Kidney epithelial cell (primary cell): ENCODE measurements around the gene DNAH12. TPM values are rescaled to one million over a fixed set of nuclear protein-coding genes. Genes with fewer than 3 reads are reported as not detected.
A peak's percentile ranks its signal among the peaks of the same experiment; 100 is the strongest.

Experiments
- DNase-seq: peaks from one replicate; pipeline ENCODE4 v3.0.0-alpha.2; 2010; ENCODE audit warnings: low read depth
- H3K27me3 ChIP-seq: 2 replicates; pipeline ENCODE4 v1.6.0; 2011; ENCODE audit warnings: low read length; ENCODE audit not compliant: control insufficient read depth, insufficient read depth
- H3K36me3 ChIP-seq: 2 replicates; pipeline ENCODE4 v1.5.1; 2011; ENCODE audit warnings: low read length; ENCODE audit not compliant: control insufficient read depth, insufficient read depth
- H3K4me3 ChIP-seq: 2 replicates; pipeline ENCODE4 v1.5.1; 2011; ENCODE audit warnings: low read depth, mild to moderate bottlenecking, control low read depth, low read length
- total RNA-seq: library from RNA; depleted of rRNA; stranded (reverse); fragments of >200 nt; gene quantifications from 2 replicates; pipeline ENCODE4 v1.2.3, GENCODE V29; 2015
- TF ChIP-seq, protein P1 (sequence below): IDR thresholded peaks from 2 replicates; pipeline ENCODE4 v1.5.1; 2011; ENCODE audit warnings: mild to moderate bottlenecking, moderate library complexity, low read length, control low read depth, inconsistent platforms; ENCODE audit not compliant: insufficient read depth, poor library complexity, severe bottlenecking

The DNAH12 gene
- total RNA-seq, 1 donor from 2014 or later: not detected

DNA sequence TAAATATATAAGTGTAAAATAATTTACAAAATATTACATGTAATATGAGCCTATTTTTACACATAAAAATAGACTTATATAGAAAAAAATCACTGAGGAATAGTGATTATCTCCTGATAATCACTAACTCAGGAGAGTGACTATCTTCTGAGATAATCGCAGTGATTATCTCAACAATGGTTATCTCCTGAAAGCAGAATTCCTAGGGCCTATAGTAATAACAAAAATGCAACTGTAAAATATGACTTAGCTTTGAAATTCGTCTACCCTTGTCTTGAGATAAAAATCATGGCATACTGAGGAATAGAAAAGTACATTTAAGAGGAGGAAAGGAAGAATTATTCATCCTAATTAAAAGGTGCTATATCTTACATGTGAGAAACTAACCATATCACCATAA, 134.7 kb downstream of the DNAH12 start:
- H3K36me3 ChIP-seq: no peaks in the 10 kb centered on the region
- no peak overlapping the region for H3K4me3 ChIP-seq
- no peak for DNase-seq
- TF ChIP-seq, protein P1, sequence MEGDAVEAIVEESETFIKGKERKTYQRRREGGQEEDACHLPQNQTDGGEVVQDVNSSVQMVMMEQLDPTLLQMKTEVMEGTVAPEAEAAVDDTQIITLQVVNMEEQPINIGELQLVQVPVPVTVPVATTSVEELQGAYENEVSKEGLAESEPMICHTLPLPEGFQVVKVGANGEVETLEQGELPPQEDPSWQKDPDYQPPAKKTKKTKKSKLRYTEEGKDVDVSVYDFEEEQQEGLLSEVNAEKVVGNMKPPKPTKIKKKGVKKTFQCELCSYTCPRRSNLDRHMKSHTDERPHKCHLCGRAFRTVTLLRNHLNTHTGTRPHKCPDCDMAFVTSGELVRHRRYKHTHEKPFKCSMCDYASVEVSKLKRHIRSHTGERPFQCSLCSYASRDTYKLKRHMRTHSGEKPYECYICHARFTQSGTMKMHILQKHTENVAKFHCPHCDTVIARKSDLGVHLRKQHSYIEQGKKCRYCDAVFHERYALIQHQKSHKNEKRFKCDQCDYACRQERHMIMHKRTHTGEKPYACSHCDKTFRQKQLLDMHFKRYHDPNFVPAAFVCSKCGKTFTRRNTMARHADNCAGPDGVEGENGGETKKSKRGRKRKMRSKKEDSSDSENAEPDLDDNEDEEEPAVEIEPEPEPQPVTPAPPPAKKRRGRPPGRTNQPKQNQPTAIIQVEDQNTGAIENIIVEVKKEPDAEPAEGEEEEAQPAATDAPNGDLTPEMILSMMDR: no peak
- H3K27me3 ChIP-seq: no peaks in the 10 kb centered on the region

DNA sequence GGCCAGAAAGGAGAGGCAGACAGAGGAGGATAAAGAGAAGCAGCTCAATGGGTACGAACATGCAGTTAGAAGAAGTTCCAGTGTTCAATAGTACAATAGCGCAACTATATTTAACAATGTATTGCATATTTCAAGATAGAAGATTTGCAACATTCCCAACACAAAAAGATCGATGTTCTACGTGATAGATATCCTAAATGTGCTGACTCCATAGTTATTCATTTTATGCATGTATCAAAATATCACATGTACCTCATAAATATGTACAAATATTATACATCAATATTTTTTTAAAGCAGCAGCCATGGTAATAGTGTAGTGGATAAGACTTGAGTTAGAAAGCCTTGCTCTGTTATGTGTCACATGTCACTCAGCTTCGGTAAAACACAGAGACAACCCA, 141.5 kb downstream of the DNAH12 start:
- no peaks in the 10 kb centered on the region for H3K27me3 ChIP-seq
- no peak overlapping the region for H3K4me3 ChIP-seq
- no peak for DNase-seq
- no peaks in the 10 kb centered on the region for H3K36me3 ChIP-seq
- TF ChIP-seq, protein P1: no peak

DNA sequence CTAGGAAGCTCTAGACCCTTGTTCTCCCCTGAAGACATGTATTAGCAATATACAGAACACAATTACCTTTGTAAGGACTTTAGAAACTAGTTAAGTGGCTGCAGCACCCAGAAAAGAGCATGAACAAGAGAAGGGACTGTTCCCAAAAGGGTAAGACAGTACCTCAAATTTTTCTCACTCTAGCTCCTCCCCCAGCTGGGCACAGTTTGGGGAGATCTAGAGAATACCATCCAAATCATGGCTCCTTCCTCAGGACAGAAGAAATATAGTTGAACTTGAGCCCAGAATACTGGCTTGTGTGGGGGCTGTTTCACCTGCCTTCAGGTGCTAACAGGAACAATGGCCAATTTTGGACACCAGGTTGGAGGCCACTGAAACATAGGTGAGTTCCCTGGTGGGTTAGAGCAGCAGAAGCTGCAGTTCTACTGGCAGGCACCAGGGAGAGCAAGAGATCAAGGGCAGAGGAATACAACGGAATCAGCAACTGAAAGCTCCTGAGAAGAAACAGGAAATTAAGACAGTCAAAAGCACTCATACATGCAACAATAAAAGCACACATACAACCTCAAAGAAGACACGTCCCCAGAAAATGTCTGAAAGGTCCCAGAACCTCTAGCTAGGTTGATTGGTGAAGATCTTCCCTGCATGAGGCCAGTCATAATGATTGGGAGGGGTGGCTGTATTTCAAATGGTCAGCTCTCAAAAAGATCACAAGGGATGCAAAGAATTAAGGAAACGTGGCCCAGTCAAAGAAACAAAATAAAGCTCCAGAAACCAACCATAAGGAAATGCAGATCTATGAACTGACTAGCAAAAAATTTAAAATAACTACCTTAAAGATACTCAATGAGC, 146.7 kb downstream of the DNAH12 start:
- TF ChIP-seq, protein P1: peak; percentile 87

DNA sequence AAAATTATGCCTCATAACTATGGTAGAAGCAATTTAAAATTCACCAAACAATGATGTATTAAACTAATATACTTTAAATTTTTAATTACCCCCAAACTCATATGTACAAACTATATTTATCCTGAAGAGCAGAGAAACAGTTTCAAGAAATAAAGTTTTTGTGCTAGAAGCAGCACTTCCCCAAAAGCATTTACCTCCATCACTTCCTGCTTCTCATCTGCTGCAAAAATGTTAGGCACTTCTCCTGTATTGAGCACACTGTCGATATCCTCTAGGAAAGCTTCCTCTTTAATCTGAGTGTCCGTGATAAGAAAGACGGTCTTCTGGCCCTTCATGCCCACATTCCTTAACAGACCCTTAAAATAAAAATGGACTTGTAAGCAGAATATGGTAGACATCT, 150.2 kb downstream of the DNAH12 start:
- no peaks in the 10 kb centered on the region for H3K27me3 ChIP-seq
- no peak overlapping the region for H3K4me3 ChIP-seq
- TF ChIP-seq, protein P1: no peak
- no peak for DNase-seq
- H3K36me3 ChIP-seq: no peaks in the 10 kb centered on the region

More for the DNA sequence above, 146.7 kb downstream of the DNAH12 start:
- H3K4me3 ChIP-seq: no peak overlapping the region
- H3K36me3 ChIP-seq: no peaks in the 10 kb centered on the region
- H3K27me3 ChIP-seq: no peaks in the 10 kb centered on the region
- DNase-seq: no peak

DNA sequence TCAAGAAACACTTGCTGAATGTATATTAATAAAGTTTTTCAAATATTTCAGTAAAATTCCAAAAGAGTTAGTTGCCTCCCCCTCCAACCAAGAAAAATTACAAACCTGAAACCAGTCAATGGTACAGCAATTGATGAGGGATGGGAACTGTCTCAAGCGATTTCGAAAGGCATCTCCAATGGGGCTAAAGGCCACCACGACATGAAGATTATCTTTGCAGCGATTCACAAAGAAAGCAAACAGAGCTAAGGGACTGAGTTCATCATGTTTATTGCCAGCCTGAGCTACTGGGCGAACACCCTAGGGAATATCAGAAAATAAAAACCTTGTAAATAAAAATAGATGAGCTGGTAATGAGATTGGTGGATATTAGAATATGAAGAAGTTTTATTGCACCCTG, 152.4 kb downstream of the DNAH12 start:
- TF ChIP-seq, protein P1: no peak
- no peak for DNase-seq
- Histone ChIP-seq H3K27me3 (no peaks in the 10 kb centered on the region), H3K4me3 (no peak overlapping the region), H3K36me3 (no peaks in the 10 kb centered on the region)

DNA sequence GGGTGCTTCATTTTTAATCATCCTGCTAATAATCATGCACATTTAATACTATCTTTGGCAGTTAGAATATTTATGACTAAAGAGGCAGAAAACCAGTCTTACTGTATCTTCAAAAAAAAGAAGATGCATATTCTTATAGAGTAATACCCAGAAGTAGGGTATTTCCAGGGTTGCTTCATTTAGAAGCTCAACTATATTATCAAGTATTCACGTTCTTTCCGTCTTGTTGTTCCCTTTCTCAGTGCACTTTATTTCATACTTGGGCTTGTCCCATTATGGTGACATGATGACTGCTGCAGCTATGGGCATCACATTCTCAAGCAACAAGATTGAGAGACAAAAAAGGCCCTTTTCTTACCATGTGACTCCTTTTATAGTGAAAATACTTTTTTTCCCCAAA, 154.9 kb downstream of the DNAH12 start:
- Histone ChIP-seq H3K4me3 (no peak overlapping the region), H3K27me3 (no peaks in the 10 kb centered on the region), H3K36me3 (no peaks in the 10 kb centered on the region)
- DNase-seq: no peak
- TF ChIP-seq, protein P1: no peak
